HepG2 (cell line): ENCODE measurements around the gene PATL1. TPM values are rescaled to one million over a fixed set of nuclear protein-coding genes. Genes with fewer than 3 reads are reported as not detected.

Experiments used
- AGO2 ChIP-seq: fragments of 200-400 bp; formaldehyde crosslinking; optimal IDR thresholded peaks from 2 replicates; pipeline ENCODE3; 2017; ENCODE audit warnings: mild to moderate bottlenecking, low read depth, low read length, moderate library complexity
- EED ChIP-seq: sonication (generic); formaldehyde crosslinking; IDR thresholded peaks from 2 replicates; pipeline ENCODE4 v1.5.0; 2020; ENCODE audit warnings: mild to moderate bottlenecking, missing genetic modification reagents
- ELF1 ChIP-seq: sonication (generic); formaldehyde crosslinking; IDR thresholded peaks from 2 replicates; pipeline ENCODE4 v1.4.0; 2020; ENCODE audit warnings: missing genetic modification reagents
- HOXA7 ChIP-seq: sonication (generic); formaldehyde crosslinking; IDR thresholded peaks from 2 replicates; pipeline ENCODE4 v1.8.1; 2022; ENCODE audit warnings: mild to moderate bottlenecking, missing genetic modification reagents, moderate library complexity
- MEF2D ChIP-seq: sonication (generic); formaldehyde crosslinking; IDR thresholded peaks from 2 replicates; pipeline ENCODE4 v1.5.1; 2020; ENCODE audit warnings: mild to moderate bottlenecking, missing genetic modification reagents
- NR2C2 ChIP-seq: sonication (generic); formaldehyde crosslinking; IDR thresholded peaks from 2 replicates; pipeline ENCODE4 v1.4.0; 2020; ENCODE audit warnings: missing genetic modification reagents, mild to moderate bottlenecking, moderate library complexity, borderline replicate concordance
- PHF5A ChIP-seq: IDR thresholded peaks from one replicate; pipeline ENCODE4 v1.6.1; 2018; ENCODE audit warnings: low read depth, missing genetic modification reagents; ENCODE audit not compliant: unreplicated experiment
- POLR2A ChIP-seq, 2 experiments: IDR thresholded peaks; 2 replicates each; pipeline ENCODE4 v1.6.1; 2011; ENCODE audit warnings: low read depth in 2 of 2, low read length in 2 of 2, mild to moderate bottlenecking in 1 of 2, moderate library complexity in 1 of 2; ENCODE audit not compliant: insufficient read depth in 1 of 2
- SOX13 ChIP-seq, 3 experiments: fragments of 450-650 bp in 1 of 3; sonication (generic) in 1 of 3; formaldehyde crosslinking in 1 of 3; IDR thresholded peaks in 2 of 3; conservative IDR thresholded peaks in 1 of 3; 2 replicates each; pipeline versions ENCODE4 v1.5.0 to v1.6.1; 2016 to 2020; ENCODE audit warnings: antibody characterized with exemption in 1 of 3, mild to moderate bottlenecking in 1 of 3, missing compliant biosample characterization in 1 of 3, missing genetic modification reagents in 1 of 3, moderate library complexity in 1 of 3
- TAF1 ChIP-seq: sonication (generic); formaldehyde crosslinking; IDR thresholded peaks from 2 replicates; pipeline ENCODE4 v1.4.0; 2020; ENCODE audit warnings: missing genetic modification reagents
- ZNF333 ChIP-seq: sonication (generic); formaldehyde crosslinking; IDR thresholded peaks from 2 replicates; pipeline ENCODE4 v1.4.0; 2020; ENCODE audit warnings: mild to moderate bottlenecking, missing genetic modification reagents, borderline replicate concordance
- ZNF431 ChIP-seq: sonication (generic); formaldehyde crosslinking; IDR thresholded peaks from 2 replicates; pipeline ENCODE4 v1.9.0; 2022; ENCODE audit warnings: missing genetic modification reagents, low read depth, mild to moderate bottlenecking, borderline replicate concordance
- ZNF441 ChIP-seq: sonication (generic); formaldehyde crosslinking; IDR thresholded peaks from 2 replicates; pipeline ENCODE4 v1.7.0; 2021; ENCODE audit warnings: missing genetic modification reagents, borderline replicate concordance
- ZNF451 ChIP-seq: sonication (generic); formaldehyde crosslinking; IDR thresholded peaks from 2 replicates; pipeline ENCODE4 v1.5.0; 2020; ENCODE audit warnings: mild to moderate bottlenecking, missing genetic modification reagents
- ZNF687 ChIP-seq: sonication (generic); formaldehyde crosslinking; IDR thresholded peaks from 2 replicates; pipeline ENCODE4 v1.5.1; 2020; ENCODE audit warnings: mild to moderate bottlenecking, missing genetic modification reagents, moderate library complexity
- ZNF766 ChIP-seq: sonication (generic); formaldehyde crosslinking; IDR thresholded peaks from 2 replicates; pipeline ENCODE4 v1.5.0; 2020; ENCODE audit warnings: missing genetic modification reagents, borderline replicate concordance
- ZNF776 ChIP-seq: sonication (generic); formaldehyde crosslinking; IDR thresholded peaks from 2 replicates; pipeline ENCODE4 v1.4.0; 2020; ENCODE audit warnings: mild to moderate bottlenecking, missing genetic modification reagents
- ZNF788 ChIP-seq: sonication (generic); formaldehyde crosslinking; IDR thresholded peaks from 2 replicates; pipeline ENCODE4 v1.5.0; 2020; ENCODE audit warnings: mild to moderate bottlenecking, missing genetic modification reagents, borderline replicate concordance
- polyA plus RNA-seq, 8 experiments: library from polyadenylated mRNA; depleted of rRNA in 3 of 8; stranded (reverse) in 7 of 8; unstranded in 1 of 8; fragments of >200 nt; fragmentation: Illumina TruSeq in 4 of 8; extraction: Trizol in 4 of 8; gene quantifications; 2 replicates each; pipeline versions ENCODE4 v1.2.1 to v1.2.3, GENCODE V29; 2011 to 2016; ENCODE audit warnings: low read depth in 4 of 8, missing spikeins in 1 of 8, mixed read lengths in 1 of 8; ENCODE audit not compliant: insufficient read depth in 1 of 8
- total RNA-seq, 5 experiments: library from RNA; depleted of rRNA; stranded (reverse); fragments of >200 nt; fragmentation: Illumina TruSeq; extraction: Trizol; gene quantifications; 2 replicates each; pipeline ENCODE4 v1.2.3, GENCODE V29; 2016; ENCODE audit warnings: low read depth in 1 of 5
- TF ChIP-seq, protein P1 (sequence below), 2 experiments: sonication (generic) in 1 of 2; formaldehyde crosslinking in 1 of 2; IDR thresholded peaks; 2 replicates each; pipeline versions ENCODE4 v1.6.1 to v1.9.0; 2014 to 2022; ENCODE audit warnings: antibody characterized with exemption in 1 of 2, borderline replicate concordance in 1 of 2, inconsistent platforms in 1 of 2, low read depth in 1 of 2, missing genetic modification reagents in 1 of 2

PATL1 gene
- total and polyA plus RNA-seq, 2 of the 13 experiments (the other 11 are each of a cell fraction or from before 2014, with no cell fraction given) = 12.9 to 26.8 TPM

- peak in 1 of 2 experiments; percentile 18; a peak in 1 of 4 replicates for TF ChIP-seq POLR2A (IDR thresholded peaks at IDR 0.05; ENCODE audit: insufficient read depth in 1 of 2, low read depth in 2 of 2, low read length in 2 of 2)
- peak; percentile 75 for TF ChIP-seq AGO2
- TF ChIP-seq, protein P1, sequence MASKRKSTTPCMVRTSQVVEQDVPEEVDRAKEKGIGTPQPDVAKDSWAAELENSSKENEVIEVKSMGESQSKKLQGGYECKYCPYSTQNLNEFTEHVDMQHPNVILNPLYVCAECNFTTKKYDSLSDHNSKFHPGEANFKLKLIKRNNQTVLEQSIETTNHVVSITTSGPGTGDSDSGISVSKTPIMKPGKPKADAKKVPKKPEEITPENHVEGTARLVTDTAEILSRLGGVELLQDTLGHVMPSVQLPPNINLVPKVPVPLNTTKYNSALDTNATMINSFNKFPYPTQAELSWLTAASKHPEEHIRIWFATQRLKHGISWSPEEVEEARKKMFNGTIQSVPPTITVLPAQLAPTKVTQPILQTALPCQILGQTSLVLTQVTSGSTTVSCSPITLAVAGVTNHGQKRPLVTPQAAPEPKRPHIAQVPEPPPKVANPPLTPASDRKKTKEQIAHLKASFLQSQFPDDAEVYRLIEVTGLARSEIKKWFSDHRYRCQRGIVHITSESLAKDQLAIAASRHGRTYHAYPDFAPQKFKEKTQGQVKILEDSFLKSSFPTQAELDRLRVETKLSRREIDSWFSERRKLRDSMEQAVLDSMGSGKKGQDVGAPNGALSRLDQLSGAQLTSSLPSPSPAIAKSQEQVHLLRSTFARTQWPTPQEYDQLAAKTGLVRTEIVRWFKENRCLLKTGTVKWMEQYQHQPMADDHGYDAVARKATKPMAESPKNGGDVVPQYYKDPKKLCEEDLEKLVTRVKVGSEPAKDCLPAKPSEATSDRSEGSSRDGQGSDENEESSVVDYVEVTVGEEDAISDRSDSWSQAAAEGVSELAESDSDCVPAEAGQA (IDR thresholded peaks at IDR 0.05; ENCODE audit: low read depth) = no peak
- TF ChIP-seq, protein P1 (CRISPR knock-in tag; IDR thresholded peaks at IDR 0.05; ENCODE audit: borderline replicate concordance) = no peak
- 0 out of 2 replicates have a peak, but pooled peaks have one; percentile 58 for TF ChIP-seq EED
- TF ChIP-seq ZNF333 (CRISPR knock-in tag) = no peak
- peak; percentile 67; the same call in 1 of the 2 replicates for TF ChIP-seq ZNF451 (CRISPR knock-in tag)
- no peak for TF ChIP-seq PHF5A (CRISPR knock-in tag)
- no peak for TF ChIP-seq MEF2D (CRISPR knock-in tag)
- 0 out of 2 replicates have a peak, but pooled peaks have one; percentile 36 for TF ChIP-seq ZNF788 (CRISPR knock-in tag)
- TF ChIP-seq ZNF431 (CRISPR knock-in tag) = no peak
- TF ChIP-seq ELF1 = no peak; the same call in 1 of the 2 replicates
- no peak for TF ChIP-seq ZNF766 (CRISPR knock-in tag)
- no peak for TF ChIP-seq HOXA7 (CRISPR knock-in tag)
- TF ChIP-seq TAF1 (CRISPR knock-in tag) = 0 out of 2 replicates have a peak, but pooled peaks have one; percentile 4
- no peak for TF ChIP-seq ZNF441 (CRISPR knock-in tag)
- peak; percentile 97 for TF ChIP-seq NR2C2
- TF ChIP-seq ZNF687 = peak; percentile 70
- TF ChIP-seq SOX13 (IDR thresholded peaks at IDR 0.05) = no peak
- TF ChIP-seq SOX13 (CRISPR knock-in tag; conservative IDR thresholded peaks at IDR 0.05 in 1 of 2, IDR thresholded peaks at IDR 0.05 in 1 of 2) = no peak
- TF ChIP-seq ZNF776 (CRISPR knock-in tag) = peak; percentile 22; the same call in 1 of the 2 replicates
Observed at GRCh38 chr11:59615120-59615636, 53.7 kb downstream of the PATL1 start (continued).
